ENCODE data around the gene SBF2.
A peak's percentile ranks its signal among the peaks of the same experiment; 100 is the strongest.

SBF2 gene

DNA sequence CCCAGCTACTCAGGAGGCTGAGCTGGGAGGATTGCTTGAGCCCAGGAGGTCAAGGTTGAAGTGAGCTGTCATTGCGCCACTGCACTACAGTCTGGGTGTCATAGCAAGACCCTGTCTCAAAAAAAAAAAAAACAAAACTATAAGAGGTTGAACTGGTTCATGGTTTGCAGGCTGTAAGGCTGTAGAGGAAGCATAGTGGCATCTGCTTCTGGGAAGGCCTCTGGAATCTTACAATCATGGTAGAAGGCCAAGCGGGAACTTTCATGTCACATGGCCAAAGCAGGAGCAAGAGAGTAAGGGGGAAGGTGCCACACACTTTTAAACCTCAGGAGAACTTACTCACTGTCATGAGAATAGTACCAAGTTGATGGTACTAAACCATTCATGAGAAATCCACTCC lies 520.5 kb downstream of the SBF2 start:
- no peak for DNase-seq (ENCODE audit: low read depth)
- Histone ChIP-seq H3K4me3 (ENCODE audit: low read length) (no peak overlapping the region), H3K36me3 (ENCODE audit: control insufficient read depth, insufficient read depth, low read length, severe bottlenecking) (peaks cover 12% of the 10 kb centered on the region), H3K9me3 (ENCODE audit: control insufficient read depth, low read length) (no peaks in the 10 kb centered on the region), H3K4me1 (ENCODE audit: control insufficient read depth, insufficient read depth, low read length) (peaks cover 29% of the 10 kb centered on the region), H3K9ac (ENCODE audit: low read length) (peak overlapping the region; percentile 79), H3K27me3 (replicated peaks; ENCODE audit: control insufficient read depth, insufficient read depth, low read length) (no peaks in the 10 kb centered on the region)

DNA sequence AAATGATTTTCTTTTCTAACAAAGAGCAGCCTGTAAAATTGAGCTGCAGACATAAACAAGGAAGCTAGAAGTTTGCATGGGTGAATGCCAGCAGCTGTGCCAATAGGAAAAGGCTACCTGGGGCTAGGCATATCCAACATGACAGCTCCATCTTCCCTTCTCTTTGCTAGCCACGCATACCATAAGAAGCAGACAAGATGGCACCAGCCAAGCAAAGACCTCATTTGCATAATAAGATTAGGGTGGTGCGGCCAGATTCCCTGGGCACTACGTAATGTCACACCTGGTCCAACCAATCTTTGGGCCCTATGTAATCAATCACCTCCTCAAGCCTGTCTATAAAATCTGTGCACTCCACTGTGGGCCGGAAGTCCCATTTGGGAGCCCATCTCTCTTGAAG lies 521.8 kb downstream of the SBF2 start:
- peak overlapping the region; percentile 40 for H3K9ac ChIP-seq (ENCODE audit: low read length)
- H3K4me3 ChIP-seq (ENCODE audit: low read length), result no peak overlapping the region
- H3K4me1 ChIP-seq (ENCODE audit: control insufficient read depth, insufficient read depth, low read length), result peaks cover 34% of the 10 kb centered on the region
- H3K27me3 ChIP-seq (replicated peaks; ENCODE audit: control insufficient read depth, insufficient read depth, low read length), result no peaks in the 10 kb centered on the region
- no peaks in the 10 kb centered on the region for H3K9me3 ChIP-seq (ENCODE audit: control insufficient read depth, low read length)
- DNase-seq (ENCODE audit: low read depth), result no peak
- H3K36me3 ChIP-seq (ENCODE audit: control insufficient read depth, insufficient read depth, low read length, severe bottlenecking), result peaks cover 2% of the 10 kb centered on the region

DNA sequence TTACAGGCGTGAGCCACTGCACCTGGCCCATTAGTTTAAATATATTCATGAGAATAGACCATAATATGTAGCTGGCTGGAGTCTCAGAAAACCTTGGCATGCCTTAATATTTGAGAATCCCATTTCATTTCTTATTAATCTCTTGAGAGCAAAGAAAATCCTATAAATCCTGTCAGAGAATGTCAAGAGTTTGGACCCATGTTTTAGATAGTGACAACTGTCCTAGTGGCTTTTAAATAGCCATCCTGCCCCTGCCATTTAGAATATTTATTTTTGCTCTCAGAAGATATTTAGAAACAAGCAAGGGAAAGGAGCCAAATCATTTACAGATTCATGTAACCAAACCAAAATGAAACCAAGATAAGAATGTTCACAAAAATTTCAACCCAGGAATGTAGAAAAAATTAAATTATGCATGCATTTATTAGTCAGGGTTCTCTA lies 522.9 kb downstream of the SBF2 start:
- Histone ChIP-seq H3K27me3 (replicated peaks; ENCODE audit: control insufficient read depth, insufficient read depth, low read length) (no peaks in the 10 kb centered on the region), H3K4me3 (ENCODE audit: low read length) (no peak overlapping the region), H3K9ac (ENCODE audit: low read length) (peak overlapping the region; percentile 40), H3K36me3 (ENCODE audit: control insufficient read depth, insufficient read depth, low read length, severe bottlenecking) (no peaks in the 10 kb centered on the region), H3K9me3 (ENCODE audit: control insufficient read depth, low read length) (no peaks in the 10 kb centered on the region), H3K4me1 (ENCODE audit: control insufficient read depth, insufficient read depth, low read length) (peaks cover 39% of the 10 kb centered on the region)
- DNase-seq (ENCODE audit: low read depth), result peak; percentile 50

DNA sequence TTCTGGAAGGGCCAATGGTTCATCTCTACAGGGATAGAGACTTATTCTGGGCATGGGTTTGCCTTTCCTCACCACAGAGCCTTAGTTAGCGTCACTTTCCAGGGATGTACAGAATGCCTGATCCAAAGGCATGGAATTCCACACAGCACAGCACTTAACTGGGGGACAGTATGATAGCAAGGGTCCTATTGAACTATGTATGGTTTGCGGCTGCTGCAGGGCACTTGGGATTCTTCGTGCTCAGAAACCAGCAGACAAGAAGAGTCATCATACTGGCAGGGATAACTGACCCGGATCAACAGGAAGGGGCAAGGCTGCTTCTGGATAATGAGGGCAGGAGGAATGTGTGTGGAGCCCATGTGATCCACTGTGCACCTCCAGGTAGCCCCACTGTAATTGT lies 524.4 kb downstream of the SBF2 start:
- Histone ChIP-seq H3K36me3 (ENCODE audit: control insufficient read depth, insufficient read depth, low read length, severe bottlenecking) (no peaks in the 10 kb centered on the region), H3K4me1 (ENCODE audit: control insufficient read depth, insufficient read depth, low read length) (peaks cover 44% of the 10 kb centered on the region), H3K4me3 (ENCODE audit: low read length) (no peak overlapping the region), H3K9ac (ENCODE audit: low read length) (no peak overlapping the region), H3K27me3 (replicated peaks; ENCODE audit: control insufficient read depth, insufficient read depth, low read length) (no peaks in the 10 kb centered on the region), H3K9me3 (ENCODE audit: control insufficient read depth, low read length) (no peaks in the 10 kb centered on the region)
- no peak for DNase-seq (ENCODE audit: low read depth)

DNA sequence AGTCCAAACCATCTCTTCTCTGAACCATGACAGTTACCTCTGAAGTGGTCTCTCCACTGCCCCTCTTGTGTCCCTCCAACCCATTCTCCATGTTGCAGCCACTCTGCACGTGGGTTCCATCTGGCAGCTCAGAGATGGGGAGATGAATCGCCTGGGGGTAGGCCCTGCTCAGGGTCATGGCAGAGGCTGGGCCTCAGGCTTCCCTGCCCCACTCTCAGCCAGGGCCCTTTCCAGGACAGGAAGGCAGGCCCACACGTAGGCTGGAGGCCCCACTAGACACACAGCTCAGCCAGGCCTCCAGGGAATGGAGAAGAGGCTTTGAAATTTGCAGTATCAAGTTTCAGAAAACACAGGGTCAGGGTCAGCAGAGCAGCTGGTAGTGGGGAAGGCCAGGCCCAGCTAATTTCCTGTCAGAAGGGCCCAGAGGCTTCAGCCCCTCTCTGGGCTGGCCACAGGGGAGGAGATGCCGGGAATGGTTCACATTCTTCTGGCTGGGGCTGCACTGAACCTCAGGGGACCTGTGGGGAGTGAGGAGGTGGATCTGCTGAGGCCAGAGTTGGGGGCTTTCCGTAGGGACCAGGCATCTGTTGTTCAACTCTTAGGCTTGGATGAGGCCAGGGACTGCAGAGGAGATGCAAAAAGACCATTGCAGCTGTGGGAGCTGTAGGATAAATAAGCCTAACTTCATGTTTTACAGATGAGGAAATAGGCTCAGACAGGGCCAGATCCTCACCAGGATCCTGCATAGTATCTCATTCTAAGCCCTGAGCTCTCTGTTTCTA lies 528.5 kb downstream of the SBF2 start:
- H3K4me3 ChIP-seq (ENCODE audit: low read length), result peak overlapping the region; percentile 31
- H3K9ac ChIP-seq (ENCODE audit: low read length), result peak overlapping the region; percentile 84
- H3K27me3 ChIP-seq (replicated peaks; ENCODE audit: control insufficient read depth, insufficient read depth, low read length), result no peaks in the 10 kb centered on the region
- H3K4me1 ChIP-seq (ENCODE audit: control insufficient read depth, insufficient read depth, low read length), result peaks cover 58% of the 10 kb centered on the region
- peak; percentile 91 for DNase-seq (ENCODE audit: low read depth)
- H3K9me3 ChIP-seq (ENCODE audit: control insufficient read depth, low read length), result no peaks in the 10 kb centered on the region
- H3K36me3 ChIP-seq (ENCODE audit: control insufficient read depth, insufficient read depth, low read length, severe bottlenecking), result no peaks in the 10 kb centered on the region

- Histone ChIP-seq H3K4me3 (ENCODE audit: low read length) (no peak overlapping the region), H3K9me3 (ENCODE audit: control insufficient read depth, low read length) (no peaks in the 10 kb centered on the region), H3K4me1 (ENCODE audit: control insufficient read depth, insufficient read depth, low read length) (peaks cover 68% of the 10 kb centered on the region), H3K36me3 (ENCODE audit: control insufficient read depth, insufficient read depth, low read length, severe bottlenecking) (no peaks in the 10 kb centered on the region), H3K27me3 (replicated peaks; ENCODE audit: control insufficient read depth, insufficient read depth, low read length) (no peaks in the 10 kb centered on the region), H3K9ac (ENCODE audit: low read length) (peak overlapping the region; percentile 2)
- DNase-seq (ENCODE audit: low read depth), result no peak
Observed at GRCh38 chr11:9763301-9763700, 530.7 kb downstream of the SBF2 start.

DNA sequence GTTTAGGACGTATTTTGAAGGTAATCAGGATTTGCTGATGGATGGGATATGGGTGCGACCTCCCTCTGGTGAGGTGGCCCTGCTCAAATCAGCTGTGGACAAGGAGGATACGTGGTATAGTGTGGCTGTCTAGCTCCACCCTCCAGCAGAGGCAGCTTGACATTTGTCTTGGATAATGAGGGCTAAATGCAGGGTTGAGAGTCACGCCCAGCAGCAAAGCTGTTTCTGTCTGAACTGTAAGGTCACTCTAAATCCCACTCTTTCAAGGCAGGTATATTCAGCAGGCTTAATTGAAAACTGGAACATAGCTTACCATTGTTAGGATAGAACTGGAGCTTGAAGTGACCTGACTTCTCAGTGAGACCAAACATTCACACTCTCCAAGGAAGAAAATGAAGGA lies 531.5 kb downstream of the SBF2 start:
- no peak for DNase-seq (ENCODE audit: low read depth)
- no peaks in the 10 kb centered on the region for H3K9me3 ChIP-seq (ENCODE audit: control insufficient read depth, low read length)
- H3K36me3 ChIP-seq (ENCODE audit: control insufficient read depth, insufficient read depth, low read length, severe bottlenecking), result no peaks in the 10 kb centered on the region
- H3K9ac ChIP-seq (ENCODE audit: low read length), result peak overlapping the region; percentile 22
- no peaks in the 10 kb centered on the region for H3K27me3 ChIP-seq (replicated peaks; ENCODE audit: control insufficient read depth, insufficient read depth, low read length)
- H3K4me1 ChIP-seq (ENCODE audit: control insufficient read depth, insufficient read depth, low read length), result peaks cover 70% of the 10 kb centered on the region
- no peak overlapping the region for H3K4me3 ChIP-seq (ENCODE audit: low read length)

- Histone ChIP-seq H3K9me3 (ENCODE audit: control insufficient read depth, low read length) (no peaks in the 10 kb centered on the region), H3K27me3 (replicated peaks; ENCODE audit: control insufficient read depth, insufficient read depth, low read length) (no peaks in the 10 kb centered on the region), H3K4me3 (ENCODE audit: low read length) (no peak overlapping the region), H3K36me3 (ENCODE audit: control insufficient read depth, insufficient read depth, low read length, severe bottlenecking) (no peaks in the 10 kb centered on the region), H3K9ac (ENCODE audit: low read length) (peak overlapping the region; percentile 22), H3K4me1 (ENCODE audit: control insufficient read depth, insufficient read depth, low read length) (peaks cover 71% of the 10 kb centered on the region)
- no peak for DNase-seq (ENCODE audit: low read depth)
Observed at GRCh38 chr11:9761441-9761945, 532.5 kb downstream of the SBF2 start.

- no peaks in the 10 kb centered on the region for H3K36me3 ChIP-seq (ENCODE audit: control insufficient read depth, insufficient read depth, low read length, severe bottlenecking)
- peak; percentile 92 for DNase-seq (ENCODE audit: low read depth)
Observed at GRCh38 chr11:9760193-9760575, 533.8 kb downstream of the SBF2 start.

GRCh38 chr11:9759519-9760192 lies 534.4 kb downstream of the SBF2 start:
- Histone ChIP-seq H3K4me1 (ENCODE audit: control insufficient read depth, insufficient read depth, low read length) (peaks cover 55% of the 10 kb centered on the region), H3K4me3 (ENCODE audit: low read length) (peak overlapping the region; percentile 80), H3K9me3 (ENCODE audit: control insufficient read depth, low read length) (no peaks in the 10 kb centered on the region), H3K9ac (ENCODE audit: low read length) (peak overlapping the region; percentile 96), H3K36me3 (ENCODE audit: control insufficient read depth, insufficient read depth, low read length, severe bottlenecking) (no peaks in the 10 kb centered on the region), H3K27me3 (replicated peaks; ENCODE audit: control insufficient read depth, insufficient read depth, low read length) (no peaks in the 10 kb centered on the region)
- DNase-seq (ENCODE audit: low read depth), result peak; percentile 91

More at GRCh38 chr11:9760193-9760575, 533.8 kb downstream of the SBF2 start:
- Histone ChIP-seq H3K9ac (ENCODE audit: low read length) (peak overlapping the region; percentile 96), H3K27me3 (replicated peaks; ENCODE audit: control insufficient read depth, insufficient read depth, low read length) (no peaks in the 10 kb centered on the region), H3K4me1 (ENCODE audit: control insufficient read depth, insufficient read depth, low read length) (peaks cover 58% of the 10 kb centered on the region), H3K9me3 (ENCODE audit: control insufficient read depth, low read length) (no peaks in the 10 kb centered on the region), H3K4me3 (ENCODE audit: low read length) (peak overlapping the region; percentile 80)

GRCh38 chr11:9758637-9759518 lies 535.1 kb downstream of the SBF2 start:
- peak overlapping the region; percentile 96 for H3K9ac ChIP-seq (ENCODE audit: low read length)
- no peaks in the 10 kb centered on the region for H3K36me3 ChIP-seq (ENCODE audit: control insufficient read depth, insufficient read depth, low read length, severe bottlenecking)
- DNase-seq (ENCODE audit: low read depth), result peak; percentile 87
- peaks cover 55% of the 10 kb centered on the region for H3K4me1 ChIP-seq (ENCODE audit: control insufficient read depth, insufficient read depth, low read length)
- peak overlapping the region; percentile 80 for H3K4me3 ChIP-seq (ENCODE audit: low read length)
- no peaks in the 10 kb centered on the region for H3K27me3 ChIP-seq (replicated peaks; ENCODE audit: control insufficient read depth, insufficient read depth, low read length)
- no peaks in the 10 kb centered on the region for H3K9me3 ChIP-seq (ENCODE audit: control insufficient read depth, low read length)

Data from adipocyte (in vitro differentiated cells).